NCI-H524 treated with DMSO at 0.1 percent for 48 hours (cell line): Measurements from ENCODE around the gene MAVS.
A peak's percentile ranks its signal among the peaks of the same experiment; 100 is the strongest.
"Not testable (repeated sequence)": the region's sequence is repeated elsewhere in the genome, so short reads cannot be mapped to it uniquely, and the experiment has no call there.

Source experiments
- DNase-seq: peaks from one replicate; lab custom pipeline; 2025; lab: John Stamatoyannopoulos, UW

MAVS gene

DNA sequence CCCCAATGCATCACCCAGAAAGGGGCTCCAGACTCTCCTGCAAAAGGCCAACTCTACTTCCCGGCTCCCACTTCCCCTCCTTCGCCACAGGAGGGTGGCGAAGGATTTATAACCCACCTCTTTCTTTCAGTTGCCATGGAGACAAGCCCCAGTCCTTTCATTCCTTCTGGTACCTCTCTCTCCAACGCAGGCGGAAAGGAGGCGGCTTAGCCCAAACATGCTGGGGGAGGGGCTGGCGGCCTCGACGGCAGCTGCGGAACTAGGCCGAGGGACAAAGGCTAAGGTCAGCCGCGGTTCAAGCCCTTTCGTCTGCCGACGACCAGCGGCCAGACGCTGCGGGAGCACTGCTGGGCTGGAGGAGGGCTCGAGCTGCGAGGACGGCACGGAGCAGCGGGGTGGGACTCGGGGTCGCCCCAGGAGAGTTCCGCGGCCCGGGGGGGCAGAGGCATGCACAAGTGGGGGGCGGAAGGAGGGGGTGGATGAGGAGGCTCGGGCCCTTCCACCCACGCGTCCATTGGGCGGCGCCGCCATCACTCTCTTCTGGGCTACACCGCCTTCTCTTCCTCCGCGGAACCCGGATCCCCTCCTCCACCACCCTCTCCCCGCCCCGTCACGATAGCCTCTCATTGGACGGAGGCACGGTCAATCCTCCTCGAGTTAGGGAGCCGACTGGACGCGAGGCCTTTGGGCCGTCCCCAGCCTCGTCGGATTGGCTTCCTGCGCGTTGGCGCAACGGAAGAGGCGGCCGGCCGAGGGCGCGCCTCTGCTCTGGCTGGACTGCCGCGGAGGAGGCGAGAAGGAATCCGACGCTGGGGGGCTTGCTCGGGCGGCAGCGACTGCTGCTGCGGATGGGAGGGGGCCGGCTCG, 42.2 kb downstream of the MAVS start, which contains the start of gene PANK2:
PANK2 (plus strand) TSS at position 766 of the 867 bp plus-strand sequence.
- peak; percentile 91 for DNase-seq

DNA sequence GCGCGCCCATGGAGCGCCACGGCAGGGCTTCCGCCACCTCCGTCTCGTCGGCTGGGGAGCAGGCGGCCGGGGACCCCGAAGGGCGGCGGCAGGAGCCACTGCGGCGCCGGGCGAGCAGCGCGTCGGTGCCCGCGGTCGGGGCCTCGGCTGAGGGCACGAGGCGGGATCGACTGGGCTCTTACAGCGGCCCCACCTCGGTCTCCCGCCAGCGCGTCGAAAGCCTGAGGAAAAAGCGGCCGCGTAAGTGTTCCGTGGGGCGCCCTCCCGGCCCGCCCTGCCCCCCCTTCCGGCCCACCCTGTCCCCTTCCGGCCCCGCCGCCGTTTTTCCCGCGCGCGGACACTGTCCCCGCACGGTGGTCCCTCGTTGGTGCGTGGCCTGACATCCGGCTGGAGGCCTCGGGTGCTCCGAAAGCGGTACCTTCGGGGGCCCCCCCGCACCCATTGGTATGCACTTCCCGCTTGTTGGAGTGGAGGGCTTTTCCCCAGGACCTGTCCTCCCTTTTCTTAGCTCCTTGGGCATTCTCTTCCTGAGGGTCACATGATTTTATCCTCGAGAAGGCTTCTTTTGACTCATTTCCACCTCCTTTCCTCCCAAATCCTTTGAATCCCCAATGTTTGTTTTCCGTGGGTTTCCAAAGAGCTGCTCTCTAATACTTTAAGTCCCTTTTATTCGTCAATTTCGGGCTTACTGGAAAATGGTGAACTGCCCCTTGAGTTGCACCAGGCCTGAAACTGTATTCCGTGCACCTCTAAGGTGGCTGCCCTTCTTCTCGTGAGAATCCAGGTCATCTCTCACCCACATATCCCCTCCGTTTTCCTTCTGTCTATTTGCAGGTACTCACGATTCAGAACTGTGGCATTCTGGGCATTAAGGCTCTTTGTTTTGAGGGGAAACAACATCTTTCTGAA, 43.1 kb downstream of the MAVS start:
- DNase-seq = no peak

DNA sequence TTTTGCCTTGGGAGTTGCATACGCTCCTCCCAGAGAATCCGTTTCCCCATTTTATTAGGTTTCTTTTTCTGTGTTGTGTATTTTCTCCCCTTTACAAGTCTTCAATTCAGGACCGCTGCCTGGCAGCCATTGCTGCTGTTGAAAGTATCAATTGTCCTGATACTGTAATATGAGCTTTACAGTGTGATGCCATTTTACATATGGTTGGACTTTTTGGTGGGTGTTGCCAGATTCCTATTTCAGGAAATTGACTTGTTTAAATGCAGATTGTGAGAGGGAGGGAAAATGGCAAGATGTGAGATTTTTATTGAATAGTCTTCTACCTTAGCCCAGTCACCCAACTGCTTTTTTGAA, 43.7 kb downstream of the MAVS start:
- DNase-seq = no peak

DNA sequence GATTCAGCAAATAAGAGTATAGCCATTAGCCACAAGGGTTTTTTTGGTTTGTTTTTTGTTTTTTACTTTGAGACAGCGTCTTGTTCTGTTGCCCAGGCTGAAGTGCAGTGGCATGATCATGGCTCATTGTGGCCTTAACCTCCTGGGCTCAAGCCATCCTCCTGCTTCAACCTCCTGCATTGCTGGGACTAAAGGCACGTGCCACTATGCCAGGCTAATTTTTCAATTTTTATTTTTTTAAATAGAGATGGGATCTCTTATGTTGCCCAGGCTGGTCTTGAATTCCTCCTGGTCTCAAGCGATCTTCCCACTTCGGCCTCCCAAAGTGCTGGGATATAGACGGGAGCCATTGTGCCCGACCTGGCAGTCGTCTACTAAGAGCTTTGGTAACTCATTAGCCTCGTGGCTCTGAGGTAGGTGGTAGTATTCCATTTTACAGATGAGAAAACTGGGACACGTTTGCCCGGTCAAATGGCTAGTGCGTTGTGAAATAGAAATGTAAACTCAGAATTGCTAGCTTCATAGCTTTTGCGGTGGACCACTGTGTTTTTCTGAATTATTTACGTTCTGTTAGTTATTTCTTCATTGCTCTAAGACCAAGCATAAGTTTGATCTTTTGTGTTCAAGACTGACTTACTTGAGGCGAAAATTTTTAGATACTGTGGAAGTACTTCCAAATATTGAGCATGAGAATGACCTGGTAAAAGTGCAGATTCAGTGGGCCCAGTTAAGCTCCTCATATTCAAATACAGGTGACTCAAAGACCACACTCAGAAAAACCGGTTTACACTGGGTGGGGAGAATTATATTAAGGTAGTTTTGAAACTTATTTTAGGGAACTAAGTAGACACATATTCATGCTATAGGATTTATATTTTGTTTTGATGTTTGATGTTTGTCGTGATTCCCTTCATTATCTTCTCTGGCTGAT, 44.6 kb downstream of the MAVS start:
- no peak for DNase-seq

DNA sequence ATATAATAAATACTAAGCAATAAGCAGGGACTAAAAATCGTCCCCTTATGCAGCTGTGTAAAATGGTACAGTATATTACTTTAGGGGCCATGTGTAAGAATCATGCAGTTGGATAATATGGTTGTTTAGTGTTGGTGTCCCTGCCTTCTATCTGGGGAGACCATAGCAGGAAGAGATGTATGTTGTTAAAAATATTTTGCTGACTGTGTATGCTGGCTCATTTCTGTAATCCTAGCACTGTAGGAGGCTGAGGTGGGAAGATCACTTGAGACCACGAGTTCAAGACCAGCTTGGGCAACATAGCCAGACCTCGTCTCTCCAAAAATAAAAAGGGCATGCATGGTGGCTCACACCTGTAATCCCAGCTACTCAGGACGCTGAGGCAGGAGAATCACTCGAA, 48.2 kb downstream of the MAVS start:
- DNase-seq = no peak

DNA sequence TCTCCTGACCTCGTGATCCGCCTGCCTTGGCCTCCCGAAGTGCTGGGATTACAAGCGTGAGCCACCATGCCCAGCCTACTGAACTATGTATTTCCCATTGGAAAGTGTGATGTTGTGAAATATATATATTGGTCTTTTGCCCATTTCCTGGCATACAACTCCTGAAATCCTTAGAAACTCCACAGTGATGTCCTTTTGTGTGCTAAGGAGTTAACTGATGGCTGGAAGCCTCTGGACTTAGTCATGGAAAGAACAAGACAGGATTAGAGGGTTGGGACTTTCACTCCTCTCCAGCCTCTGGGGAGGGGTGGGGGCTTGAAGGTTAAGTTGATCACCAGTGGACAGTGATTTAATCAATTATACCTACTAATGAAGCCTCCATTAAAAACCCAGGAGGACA, 49.7 kb downstream of the MAVS start:
- no peak for DNase-seq

DNA sequence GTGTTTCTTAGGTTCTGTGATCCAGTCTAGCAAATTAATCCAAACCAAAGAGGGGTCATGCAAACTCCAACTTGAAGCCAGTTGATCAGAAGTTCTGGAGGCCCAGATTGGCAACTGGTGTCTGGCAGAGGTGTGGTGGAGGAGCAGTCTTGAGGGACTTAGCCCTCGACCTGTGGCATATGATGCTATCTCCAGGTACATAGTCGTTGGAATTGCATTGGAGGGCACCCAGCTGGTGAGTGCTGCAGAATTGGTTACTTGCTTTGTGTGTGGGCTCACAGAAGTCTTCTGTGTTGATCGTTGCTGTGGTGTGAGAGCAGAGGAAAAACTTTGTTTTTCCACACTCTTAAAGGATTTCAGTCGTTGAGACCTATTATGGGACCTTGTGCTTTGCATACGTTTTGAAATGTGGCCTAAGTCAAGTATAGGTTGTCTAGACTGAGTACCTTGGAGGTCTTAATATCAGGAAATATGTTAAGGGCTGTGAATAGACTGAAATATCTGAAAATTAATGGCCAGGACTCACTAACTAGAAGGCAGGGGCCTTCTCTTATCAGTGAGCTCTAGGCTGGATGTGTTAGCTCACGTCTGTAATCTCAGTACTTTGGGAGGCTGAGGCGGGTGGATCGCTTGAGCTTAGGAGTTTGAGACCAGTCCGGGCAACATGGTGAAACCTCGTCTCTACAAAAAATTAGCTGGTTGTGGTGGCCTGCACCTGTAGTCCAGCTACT, 50.4 kb downstream of the MAVS start:
- no peak for DNase-seq

DNA sequence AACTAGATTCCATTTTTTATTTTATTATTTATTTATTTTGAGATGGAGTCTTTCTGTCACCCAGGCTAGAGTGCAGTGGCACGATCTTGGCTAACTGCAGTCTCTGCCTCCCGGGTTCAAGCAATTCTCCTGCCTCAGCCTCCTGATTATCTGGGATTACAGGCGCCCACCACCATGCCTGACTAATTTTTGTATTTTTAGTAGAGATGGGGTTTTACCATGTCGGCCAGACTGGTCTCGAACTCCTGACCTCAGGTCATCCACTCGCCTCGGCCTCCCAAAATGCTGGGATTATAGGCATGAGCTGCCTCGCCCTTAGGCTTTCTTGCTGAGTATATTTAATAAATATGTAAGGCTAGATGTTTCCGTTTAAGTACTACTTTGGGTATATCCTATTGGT, 51.5 kb downstream of the MAVS start:
- DNase-seq = not testable (repeated sequence)

DNA sequence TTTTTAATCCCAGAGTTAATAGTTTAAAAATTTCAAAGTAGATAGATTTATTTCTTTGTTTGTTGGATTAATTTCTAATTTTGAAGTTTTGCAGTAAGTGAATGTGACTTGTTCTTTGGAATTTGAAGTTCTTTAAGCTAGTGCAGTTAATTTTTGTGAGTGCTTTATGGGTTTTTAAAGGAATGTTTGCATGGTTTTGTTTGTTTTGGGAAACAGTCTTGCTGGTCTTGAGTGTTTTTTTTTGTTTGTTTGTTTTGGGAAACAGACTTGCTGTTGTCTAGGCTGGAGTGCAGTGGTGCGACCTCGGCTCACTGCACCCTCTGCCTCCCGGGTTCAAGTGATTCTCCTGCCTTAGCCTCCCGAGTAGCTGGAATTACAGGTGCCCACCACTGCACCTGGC, 52.0 kb downstream of the MAVS start:
- no peak for DNase-seq

DNA sequence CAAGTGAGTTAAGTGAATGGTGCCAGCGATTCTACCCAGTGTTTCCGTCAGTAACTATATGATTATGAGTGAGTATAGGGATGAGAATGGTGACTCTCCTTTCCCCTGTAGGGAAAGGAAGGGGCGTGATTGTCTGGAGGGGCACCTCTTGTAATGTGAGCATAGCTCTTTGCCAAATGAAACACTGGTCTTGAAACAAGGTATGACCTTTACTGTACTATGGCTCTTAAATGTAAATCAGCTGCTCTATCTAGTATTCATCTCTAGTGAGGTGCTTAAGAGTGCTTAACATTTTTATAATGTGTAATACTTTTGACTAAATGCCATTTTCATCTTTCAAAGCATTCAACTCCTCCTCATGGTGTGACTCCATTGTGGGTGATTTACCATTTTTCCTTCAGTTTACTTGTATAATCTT, 53.6 kb downstream of the MAVS start:
- no peak for DNase-seq

DNA sequence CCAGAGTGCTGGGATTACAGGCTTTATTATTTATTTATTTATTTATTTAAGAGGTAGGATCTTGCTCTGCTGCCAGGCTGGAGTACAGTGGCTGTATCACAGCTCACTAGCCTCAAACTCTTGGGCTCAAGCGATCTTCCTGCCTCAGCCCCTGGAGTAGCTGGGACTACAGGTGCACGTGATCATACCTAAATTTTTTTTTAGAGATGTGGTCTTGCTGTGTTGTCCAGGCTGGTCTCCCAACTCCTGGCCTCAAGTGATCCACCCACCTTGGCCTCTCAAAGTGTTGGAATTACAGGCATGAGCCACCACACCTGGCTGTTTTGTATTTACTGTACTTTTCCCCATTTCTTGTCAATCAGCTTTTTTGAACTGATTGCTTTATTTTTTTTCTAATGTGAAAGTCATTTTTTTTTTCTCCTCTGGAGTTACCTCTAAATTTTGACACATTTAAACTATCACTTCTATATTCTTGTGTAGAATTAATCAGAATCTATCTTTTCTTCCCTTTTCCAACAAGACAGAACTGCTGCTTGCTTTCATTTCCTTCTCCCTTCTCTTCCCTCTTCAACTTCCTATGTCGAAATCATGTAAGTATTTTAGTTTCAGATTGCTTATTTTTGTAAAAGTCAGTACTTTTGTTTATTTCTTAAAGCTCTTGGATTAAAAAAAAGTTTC, 54.5 kb downstream of the MAVS start:
- DNase-seq = no peak

DNA sequence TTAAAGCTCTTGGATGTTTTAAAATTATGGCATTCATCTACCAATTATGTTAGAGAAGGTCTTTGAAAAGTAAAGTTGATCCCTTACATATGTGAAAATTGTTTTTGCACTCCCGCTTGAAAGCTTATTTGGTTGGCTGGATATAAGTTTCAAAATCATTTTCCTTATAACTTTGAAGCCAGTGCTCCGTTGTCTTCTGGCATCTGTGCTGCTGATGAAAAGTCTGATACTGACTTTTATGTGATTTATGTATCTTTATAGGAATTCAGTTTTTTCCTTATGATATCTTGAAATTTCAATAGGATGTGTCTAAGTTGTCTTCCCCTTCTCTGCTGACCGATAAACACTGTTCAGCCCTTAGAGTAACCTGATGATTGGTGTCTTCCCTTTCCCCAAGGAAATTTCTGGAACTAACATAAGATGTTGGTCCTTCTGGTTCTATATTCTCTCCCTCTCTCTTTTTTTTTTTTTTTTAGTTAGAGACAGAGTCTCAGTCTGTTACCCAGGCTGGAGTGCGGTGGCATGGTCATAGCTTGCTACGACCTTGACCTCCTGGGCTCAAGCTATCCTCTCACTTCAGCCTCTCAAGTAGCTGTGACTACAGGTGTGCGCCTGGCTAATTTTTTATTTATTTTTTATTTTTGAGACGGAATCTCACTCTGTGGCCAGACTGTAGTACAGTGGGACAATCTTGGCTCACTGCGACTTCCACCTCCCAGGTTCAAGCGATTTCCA, 55.2 kb downstream of the MAVS start:
- no peak for DNase-seq

DNA sequence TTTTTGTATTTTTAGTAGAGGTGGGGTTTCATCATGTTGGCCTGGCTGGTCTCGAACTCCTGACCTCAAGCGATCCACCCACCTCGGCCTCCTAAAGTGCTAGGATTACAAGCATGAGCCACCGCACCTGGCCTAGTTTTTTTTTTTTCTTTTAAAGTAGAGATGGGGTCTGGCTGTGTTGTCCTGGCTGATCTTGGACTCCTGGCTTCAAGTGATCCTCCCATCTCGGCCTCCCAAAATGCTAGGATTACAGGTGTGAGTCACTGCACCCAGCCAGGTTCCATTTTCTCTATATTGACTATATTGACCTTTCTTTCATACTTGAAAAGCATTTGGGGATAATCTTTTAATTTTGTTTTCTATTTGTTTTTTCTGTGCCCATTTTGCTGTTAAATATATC, 55.8 kb downstream of the MAVS start:
- DNase-seq = no peak

DNA sequence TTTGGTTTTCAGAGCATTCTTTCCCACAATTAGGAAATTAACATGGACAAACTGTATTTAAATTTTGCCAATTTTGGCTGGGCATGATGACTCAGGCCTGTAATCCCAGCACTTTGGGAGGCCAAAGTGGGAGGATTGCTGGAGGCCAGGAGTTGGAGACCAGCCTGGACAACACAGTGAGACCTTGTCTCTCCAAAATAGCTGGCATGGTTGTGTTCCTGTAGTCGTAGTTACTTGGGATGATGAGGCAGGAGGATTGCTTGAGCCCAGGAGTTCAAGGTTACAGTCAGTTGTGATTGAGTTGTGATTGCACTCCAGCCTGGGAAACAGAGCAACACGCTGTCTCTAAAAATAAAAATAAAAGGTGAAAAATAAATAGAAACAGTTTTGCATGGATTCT, 57.6 kb downstream of the MAVS start:
- no peak for DNase-seq

DNA sequence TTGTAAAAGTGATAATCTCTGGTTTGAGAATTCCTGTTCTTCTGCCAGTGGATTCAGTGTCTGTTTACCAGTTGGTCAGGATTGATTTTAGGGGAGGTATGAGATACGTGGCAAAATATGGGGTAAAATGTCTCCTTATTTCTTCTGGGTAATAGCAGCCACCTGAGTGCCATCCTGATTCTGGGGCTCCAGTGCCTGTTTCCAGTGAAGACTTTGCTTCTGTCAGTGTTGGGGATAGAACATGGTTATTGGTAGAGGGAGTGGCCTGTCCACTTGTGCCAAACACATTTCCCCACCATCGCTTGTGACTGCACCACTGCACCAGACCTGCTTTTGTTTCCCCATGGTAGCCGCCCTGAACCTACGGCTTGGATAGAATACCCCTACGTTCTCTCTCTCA, 58.2 kb downstream of the MAVS start:
- DNase-seq = no peak

DNA sequence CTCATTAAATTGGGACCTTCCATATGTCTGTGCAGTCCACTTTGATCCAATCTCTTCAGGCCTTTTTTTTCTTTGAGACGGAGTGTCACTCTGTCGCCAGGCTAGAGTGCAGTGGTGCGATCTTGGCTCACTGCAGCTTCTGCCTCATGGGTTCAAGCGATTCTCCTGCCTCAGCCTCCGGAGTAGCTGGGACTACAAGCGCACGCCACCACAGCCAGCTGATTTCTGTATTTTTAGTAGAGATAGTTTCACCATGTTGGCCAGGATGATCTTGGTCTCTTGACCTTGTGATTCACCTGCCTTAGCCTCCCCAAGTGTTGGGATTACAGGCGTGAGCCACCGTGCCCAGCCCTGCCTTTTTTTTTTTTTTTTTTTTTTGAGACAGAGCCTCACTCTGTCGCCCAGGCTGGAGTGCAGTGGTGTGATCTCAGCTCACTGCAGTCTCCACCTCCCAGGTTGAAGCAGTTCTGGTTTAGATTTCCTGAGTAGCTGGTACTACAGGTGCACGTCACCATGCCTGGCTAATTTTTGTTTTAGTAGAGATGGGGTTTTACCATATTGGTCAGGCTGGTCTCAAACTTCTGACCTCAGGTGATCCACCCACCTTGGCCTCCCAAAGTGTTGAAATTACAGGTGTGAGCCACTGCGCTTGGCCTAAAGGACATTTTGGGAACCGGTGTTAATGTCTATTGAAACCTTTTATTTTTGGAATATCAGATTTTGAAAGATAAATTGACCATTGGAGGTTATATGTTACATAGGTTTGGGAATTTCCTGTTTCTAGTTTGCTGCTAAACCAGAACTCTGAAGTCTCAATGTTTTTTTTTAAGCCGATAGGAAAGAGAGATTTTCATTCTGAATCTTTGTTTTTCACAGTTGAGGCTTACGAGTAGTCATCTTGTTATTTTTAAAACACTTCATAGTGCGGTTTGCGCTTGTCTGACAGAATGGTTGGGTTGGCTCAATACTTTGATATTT, 60.4 kb downstream of the MAVS start:
- not testable (repeated sequence) for DNase-seq

DNA sequence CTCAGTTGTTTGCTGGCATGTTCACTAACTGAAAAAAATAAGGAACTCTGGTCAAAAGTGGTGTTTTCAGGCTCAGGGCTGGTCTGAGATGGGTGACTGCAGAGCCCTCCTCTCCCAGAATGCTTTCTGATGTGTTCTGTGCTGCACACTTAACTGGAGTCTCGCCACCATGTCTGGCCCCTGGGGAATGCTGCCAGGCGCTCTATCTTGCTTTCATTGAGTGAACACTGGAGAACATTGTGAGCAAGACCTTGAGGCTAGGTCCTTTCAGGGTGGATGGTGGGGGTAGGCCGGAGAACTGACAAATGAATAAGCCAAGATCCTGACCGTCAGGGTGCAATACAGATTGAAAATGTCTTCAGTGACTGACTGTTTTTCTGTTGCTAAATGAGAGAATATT, 62.0 kb downstream of the MAVS start:
- DNase-seq = no peak

DNA sequence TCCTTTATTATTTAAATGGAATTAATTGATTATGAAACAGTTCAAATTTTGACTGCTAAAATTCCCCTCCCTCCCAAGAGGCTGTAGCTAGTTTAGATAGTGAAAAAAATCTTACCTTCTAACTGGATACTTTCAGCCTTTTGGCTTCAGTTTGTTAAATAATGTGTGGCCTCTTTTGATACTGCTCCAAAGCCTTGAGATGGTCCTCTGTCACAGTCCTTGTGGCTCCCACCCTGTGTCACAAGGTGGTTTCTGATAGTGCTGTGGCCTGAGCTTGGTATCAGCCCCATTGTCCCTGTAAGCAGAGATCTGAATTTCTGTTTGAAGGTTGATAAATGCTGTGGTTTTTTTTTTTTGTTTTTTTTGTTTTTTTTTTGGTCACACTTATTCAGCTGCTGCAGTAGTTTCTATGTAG, 63.3 kb downstream of the MAVS start:
- DNase-seq = no peak

DNA sequence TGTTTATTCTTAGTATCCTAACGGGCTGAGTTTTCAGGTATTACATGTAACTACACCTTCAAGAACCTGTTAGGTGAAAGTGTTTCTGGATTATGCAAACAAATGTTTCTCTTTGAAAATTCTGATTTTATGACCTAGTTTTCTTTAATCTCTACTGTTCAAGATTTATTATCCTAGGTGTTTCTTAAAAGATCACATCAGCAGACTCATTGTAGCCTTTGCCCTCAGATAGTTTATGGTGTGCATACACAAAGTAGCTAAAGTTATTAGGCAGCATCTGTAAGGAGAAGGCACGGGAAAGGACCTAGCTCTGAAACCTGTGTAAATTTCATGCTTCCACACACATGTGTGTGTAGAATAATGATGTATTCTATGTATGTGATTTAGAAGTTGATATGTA, 64.2 kb downstream of the MAVS start:
- no peak for DNase-seq
